Measurements from ENCODE around the gene EMC6. TPM values are rescaled to one million over a fixed set of nuclear protein-coding genes. Genes with fewer than 3 reads are reported as not detected.

EMC6 gene
- total RNA-seq, 1 donor from 2014 or later: 8.1 TPM

DNA sequence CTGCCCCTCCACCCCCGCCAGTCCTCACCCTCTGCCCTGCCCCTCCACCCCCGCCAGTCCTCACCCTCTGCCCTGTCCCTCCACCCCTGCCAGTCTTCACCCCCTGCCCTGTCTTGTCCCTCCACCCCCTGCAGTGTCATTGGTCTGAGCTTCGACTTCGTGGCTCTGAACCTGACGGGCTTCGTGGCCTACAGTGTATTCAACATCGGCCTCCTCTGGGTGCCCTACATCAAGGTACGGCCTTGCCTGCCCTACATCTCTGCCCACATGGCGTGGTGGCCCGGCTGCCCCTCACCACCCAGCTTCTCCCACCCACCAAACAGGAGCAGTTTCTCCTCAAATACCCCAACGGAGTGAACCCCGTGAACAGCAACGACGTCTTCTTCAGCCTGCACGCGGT lies 12.3 kb upstream of the EMC6 start:
- no peak for DNase-seq

DNA sequence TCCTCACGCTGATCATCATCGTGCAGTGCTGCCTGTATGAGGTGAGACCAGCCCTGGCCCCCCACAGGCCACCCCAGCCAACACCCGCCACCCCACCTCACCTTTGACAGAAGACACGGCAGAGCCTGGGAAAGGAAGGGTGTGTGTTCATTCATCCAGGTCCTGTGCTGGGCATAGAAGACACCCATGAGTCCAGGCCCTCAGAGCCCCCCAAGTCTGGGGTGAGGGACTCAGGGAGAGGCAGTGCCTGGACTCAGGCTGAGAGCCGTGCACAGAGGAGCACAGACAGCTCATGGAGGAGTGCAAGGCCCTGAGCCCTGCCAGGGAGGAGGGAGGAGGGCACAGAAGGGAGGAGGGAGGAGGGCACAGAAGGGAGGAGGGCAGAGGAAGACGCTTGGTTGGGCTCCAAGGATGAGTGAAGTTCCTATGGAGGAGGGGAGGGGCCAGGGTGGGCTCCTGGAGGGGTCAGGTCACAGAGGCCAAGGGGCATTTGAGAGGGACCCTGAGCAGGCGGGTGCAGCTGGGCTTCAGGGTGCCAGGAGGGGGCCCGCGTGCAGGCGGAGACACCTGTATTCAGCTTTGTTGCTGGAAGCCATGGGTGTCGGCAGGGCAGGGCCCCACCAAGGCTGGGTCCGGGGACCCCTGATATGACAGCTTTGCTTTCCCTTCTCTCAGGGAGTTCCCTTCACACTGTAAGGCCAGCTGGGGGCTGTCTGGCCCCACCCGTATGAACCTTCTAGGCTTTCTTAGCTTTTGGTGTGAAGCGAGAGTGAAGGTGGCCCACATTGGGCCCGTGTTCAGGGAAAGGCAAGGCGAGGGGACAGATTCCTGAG lies 11.6 kb upstream of the EMC6 start:
- no peak for DNase-seq

DNA sequence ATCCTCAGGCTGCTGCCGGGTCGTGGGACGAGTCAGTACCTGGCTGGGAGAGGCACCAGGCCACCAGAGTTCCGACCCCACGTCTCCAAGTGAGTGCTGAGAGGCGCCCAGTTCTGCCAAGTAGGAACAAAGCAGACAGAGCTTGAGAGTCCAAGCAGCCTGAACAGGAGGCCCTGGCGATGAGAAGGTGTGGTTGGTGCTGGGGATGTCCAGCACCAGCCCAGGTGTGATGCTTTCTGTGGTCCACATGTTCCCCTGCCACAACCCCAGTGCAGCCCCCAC lies 11.1 kb upstream of the EMC6 start:
- DNase-seq: no peak

DNA sequence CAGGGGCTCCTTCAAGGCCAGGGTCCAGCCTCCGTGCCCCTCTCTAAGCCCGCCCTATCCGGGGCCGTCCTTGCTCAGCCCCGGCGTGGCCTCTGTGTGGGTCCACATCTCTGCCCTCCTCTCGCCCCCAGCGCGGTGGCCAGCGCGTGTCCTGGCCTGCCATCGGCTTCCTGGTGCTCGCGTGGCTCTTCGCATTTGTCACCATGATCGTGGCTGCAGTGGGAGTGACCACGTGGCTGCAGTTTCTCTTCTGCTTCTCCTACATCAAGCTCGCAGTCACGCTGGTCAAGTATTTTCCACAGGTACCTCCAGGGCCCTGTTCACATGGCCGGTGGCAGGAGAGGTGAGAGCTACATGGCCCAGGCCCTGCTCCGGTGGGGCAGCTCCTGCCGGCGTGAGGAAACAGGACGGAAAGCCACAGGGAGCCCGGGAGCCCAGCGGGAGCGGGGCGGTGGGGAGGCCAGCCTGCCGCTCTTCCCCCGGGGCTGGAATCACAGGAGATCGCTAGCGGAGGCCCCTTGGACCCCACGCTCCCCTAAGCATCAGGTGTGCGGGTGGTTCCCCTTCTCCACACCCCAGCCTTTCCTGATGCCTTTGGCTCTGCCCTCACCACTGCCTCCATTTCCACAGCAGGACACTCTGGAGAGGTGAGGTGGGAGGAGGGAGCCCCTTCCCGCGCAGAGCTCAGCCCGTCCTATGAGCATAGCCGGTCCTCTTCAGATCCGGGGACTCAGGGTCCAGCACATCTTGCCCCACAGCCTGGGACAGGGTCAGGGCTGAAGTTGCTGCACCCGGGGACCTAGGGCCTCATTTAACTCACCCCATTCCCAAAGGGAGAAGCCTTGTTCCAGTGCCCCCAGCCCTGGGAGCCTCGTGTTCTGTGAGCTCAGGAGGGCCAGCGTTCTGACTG lies 10.5 kb upstream of the EMC6 start:
- no peak for DNase-seq

DNA sequence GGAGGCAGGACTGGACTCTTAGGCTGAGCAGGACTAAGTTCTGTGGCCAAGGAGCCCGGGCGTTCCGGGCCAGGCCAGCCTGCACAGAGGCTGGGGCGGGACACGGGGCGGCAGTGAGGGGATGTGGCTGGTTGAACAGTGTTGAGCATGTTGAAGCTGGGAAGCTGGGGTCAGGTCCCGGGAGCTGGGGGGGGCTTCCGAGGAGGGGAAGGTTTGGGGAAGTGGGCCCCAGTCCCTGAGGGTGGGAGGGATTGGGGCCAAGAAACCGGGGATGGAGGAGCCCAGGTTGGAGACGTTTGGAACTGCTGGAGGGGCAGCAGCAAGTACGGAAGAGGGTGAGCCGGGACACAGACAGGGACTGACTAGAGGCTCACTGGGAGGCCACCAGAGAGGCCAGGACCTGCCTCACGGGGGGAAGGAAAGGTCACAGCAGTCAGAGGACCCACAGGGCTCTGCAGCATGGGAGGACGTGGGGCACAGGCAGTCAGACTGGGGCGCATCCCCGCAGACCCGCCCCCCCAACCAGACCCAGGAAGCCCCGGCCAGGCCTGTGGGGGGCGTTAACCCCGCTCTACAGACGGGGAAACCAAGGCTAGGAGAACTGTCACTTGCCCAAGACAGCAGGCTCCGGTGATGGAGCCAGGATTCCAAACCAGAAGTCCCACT lies 9.7 kb upstream of the EMC6 start:
- DNase-seq: no peak

DNA sequence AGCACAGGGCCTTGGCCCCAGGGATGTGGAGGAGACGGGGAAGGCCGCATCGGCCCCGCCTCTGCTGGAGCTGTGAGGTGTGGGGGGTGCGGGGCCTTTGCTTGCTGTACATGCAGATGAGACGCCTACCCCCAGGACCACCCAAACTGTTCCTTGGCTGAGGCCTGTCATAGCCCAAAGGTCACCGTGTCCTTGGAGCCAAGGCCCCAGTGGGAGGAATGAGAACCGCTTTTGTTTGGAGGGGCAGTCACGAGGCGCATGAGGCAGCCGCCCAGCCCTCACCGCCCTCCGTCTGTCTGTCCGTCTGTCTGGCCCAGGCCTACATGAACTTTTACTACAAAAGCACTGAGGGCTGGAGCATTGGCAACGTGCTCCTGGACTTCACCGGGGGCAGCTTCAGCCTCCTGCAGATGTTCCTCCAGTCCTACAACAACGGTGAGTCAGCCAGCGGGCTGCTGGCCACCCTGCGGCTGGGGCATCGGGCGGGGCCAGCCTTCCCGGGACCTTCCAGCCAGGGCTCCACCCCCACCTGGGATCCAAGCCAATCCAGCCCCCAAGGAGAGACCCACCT lies 9.0 kb upstream of the EMC6 start:
- DNase-seq: no peak

DNA sequence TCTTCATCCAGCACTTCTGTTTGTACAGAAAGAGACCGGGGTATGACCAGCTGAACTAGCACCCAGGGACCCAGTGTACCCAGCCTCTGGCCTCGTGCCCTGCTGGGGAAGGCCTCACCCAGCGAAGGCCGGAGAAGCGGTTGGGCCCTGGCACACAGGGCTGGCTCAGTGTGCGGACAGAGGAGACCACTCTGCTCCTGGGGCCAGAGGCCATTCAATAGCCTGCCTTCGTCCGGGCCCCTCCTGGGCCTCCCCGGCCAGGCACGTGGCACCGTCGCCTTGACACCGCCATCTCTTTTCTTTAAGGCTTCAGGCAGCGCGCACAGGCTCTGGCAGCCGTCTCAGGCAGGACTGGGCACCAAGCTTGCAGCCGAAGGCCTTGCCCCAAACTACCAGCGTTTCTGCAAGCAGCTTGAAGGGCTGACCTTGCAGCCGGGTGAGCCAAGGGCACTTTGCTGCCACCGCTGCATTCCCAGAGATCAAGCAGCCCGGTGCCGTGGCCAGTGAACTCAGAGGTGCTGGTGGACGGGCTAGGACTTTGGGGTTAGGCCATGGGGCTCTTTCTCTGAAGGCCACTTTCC lies 8.2 kb upstream of the EMC6 start:
- DNase-seq: no peak

DNA sequence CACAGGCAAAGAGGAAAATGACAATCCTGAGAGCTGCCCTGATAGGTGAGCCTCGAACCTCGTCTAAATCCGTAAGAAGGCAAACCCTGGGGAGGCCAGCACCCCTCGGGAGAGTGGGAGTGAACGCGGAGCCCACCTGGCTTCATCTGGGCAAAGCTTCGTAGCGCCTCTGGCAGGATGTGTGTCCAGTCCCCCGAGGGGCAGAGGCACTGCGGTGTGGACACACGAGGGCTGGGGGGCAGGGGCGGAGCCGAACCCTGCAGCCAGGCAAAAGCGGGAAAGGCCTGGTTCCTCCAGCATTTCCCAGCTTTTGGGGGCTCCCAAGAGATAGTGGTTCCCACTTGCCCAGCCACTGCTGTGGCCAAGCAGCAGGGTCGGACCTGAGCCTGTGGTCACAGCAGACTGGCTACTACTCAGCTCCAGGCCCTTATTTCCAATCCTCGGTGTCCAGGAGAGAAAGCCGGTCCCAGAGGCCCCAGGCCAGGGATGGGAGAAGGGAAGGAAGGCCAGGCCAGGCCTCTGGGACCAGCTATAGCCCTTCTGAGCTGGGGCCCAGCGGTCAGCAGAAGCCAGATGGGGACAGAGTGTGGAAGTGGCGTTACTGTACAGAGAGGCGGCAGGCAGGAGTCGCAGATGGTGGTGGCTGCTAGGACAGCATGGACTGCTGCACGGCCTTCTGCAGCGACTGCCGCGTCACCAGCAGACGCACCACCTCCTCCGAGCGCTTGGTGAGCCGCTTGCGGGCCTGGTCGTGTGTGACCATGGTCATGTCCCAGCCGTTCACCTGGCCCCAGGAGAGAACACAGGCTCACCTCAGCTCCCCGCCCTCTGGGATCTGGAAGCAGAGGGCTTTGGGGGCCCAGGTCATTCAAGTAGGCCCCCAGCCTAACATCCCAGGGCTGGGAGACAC lies 5.3 kb upstream of the EMC6 start:
- no peak for DNase-seq

DNA sequence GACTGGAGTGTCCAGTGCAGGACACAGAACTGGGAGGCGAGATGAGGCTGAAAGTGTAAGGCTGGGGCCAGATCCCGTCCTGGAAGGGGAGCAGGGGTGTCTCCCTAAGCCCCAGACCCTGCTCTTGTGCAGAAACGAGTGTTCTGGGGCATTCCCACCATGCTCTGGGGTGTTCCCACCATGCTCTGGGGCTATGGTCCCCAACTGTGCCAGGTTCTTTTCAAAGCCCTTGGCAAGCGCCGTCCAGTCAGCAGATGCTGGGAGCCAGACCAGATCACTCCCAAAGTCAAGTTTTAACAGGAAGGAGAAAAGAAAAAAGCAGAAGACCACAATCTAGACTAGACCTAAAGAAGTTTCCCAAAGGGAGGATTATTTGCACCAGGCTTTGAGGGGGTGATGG lies 2.8 kb upstream of the EMC6 start:
- no peak for DNase-seq

DNA sequence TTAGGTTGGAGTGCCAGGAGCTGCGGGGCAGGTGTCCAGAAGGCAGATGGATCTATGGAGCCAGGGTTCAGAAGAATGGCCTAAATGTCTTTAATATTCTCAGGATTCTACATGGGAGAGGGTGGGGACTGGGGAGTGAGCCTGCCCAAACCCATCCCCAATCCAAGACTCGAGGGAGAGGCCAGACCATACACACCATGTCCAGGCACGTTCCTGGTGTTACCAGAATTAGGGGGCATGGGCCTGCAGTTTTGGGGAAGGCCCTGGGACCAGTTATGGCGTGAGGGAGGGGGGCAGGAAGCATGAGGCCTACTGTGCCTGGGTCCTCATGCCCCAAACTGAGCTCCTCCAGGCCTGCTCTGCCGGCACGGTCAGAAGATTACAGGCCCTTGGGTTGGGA lies 2.1 kb upstream of the EMC6 start:
- no peak for DNase-seq

DNA sequence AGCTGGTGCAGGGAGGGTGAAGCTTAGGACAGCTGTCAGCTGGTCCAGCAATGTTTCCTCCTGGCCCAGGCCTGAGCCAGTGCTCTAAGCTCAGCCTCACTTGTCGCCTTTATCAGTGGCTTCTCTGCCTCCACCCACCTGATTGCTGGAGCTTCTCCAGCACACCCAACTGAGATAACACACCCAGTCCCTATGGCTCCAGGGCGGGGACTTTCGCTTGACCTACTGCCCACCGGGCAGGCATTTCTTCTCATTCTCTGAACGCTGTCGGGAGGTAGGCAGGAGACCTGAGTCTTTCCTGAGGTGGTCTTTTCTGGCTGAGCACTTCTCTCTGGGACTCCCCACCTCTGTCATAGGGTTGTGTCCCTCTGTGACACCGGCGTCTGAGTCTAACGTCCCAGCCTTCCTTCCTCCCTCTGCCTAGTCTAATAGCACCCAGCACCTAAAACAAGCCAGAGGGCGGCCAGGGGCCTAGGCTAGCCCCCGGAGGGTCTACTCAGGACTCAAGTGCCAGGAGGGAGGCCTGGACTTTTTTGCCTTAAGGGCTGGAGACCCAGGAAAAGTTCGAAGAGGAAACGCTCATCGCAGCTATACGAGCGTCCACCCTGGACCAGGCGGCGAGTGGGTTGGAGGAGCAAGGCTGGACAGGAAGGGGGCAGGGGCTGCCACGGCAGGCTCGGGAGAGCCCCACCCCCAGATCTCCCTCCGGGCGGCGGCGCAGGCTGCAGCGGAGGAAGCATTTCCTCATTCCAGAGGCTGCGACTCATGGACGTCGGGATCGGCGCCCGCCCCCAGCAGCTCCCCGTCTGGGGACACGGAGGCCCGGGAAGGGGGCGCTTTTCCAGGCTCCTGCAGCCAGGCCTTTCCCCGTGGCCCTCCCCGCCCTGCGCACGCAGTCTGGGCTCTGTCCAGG lies 990 bp upstream of the EMC6 start:
- peak; percentile 57 for DNase-seq

DNA sequence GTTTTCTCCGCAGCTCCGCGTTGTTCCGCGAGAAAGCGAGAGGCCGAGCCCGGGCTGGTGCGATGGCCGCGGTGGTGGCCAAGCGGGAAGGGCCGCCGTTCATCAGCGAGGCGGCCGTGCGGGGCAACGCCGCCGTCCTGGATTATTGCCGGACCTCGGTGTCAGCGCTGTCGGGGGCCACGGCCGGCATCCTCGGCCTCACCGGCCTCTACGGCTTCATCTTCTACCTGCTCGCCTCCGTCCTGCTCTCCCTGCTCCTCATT lies 404 bp downstream of the EMC6 start:
- no peak for DNase-seq

DNA sequence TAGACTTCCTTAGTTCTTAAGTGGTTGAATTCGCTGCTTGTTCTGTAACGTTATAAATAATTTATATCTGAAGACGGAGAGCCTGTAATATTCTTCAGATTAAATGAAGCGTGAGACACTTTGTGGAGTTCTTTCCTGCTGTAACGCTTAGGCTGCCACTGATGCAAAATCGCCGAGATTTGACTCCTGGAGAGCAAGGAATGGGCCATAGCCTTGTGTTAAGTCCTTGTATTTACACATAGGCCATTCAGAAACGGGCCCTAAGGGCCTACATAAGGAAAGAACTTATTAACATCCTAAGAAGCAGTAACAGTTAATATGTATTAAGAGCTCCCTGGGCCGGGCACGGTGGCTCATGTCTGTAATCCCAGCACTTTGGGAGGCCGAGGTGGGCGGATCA lies 936 bp downstream of the EMC6 start:
- DNase-seq: no peak

DNA sequence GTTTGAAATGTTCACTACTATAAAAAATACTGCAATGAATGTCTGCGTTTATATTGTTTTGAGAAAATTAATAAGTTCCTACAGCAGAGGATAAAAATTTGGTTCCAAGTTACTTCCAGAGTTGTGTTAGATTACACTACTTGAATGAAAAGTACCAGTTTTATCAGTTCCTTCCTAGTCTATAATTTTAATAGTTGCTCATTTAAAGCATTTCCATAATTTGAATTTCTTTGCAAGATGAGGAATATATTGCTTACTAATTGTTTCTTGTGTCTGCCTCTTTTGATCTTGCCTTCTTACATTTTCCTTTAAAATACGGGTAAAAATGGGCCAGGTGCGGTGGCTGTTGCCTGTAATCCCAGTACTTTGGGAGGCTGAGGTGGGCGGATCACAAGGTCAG lies 4.0 kb downstream of the EMC6 start:
- no peak for DNase-seq

DNA sequence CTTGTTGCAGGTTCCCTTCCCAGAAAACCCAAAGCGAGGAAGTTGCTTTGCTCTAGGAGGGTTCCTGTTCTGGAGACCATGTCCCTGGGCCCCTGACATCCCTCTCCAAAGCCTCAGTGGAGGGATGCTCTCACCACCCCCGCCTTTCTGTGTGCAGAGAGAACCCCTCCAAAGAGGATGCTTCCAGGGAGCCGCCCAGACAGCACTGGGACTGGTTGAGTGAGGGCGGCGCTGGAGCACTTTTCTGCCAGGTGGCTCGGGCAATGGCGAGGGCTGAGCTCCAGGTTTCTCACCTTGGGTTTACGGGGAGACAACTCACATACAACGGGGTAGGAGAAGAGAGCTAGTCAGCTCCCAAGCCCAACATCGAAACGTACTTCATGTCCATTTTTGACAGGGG lies 7.3 kb downstream of the EMC6 start:
- DNase-seq: no peak

DNA sequence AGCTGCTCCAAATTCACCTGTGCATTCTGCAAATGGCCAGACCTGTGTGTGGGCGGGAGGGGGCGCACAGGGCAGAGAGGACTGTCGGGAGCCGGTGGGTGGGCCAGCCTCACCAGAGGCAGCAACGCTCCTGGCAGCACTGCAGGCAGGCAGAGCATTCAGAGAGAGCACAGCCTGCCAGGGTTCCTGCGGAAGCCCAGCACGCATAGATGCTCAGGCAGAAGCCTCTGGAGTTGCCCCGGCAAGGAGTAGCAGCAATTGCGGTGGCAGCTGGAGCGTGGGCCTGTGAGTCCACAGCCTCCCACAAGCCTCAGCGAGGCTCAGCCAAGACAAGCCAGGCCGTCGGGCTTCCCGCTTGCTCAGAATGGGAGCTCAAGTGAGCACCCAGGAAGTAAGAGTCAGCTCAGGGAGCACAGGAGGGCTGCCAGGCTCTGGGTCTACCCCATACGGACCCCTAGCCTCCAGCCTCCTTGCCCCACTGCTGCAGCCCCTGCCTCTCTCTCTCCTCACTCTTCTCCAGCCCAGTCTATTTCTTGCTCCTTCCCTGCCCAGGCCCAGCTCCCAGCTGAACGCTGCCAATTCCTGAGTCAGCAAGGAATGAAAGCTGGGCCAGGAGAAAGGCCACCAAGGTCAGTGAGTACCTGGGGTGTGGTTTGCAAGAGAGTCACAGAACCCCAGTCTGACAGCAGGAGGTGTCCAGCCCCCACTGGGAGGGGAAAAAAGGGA lies 9.6 kb downstream of the EMC6 start:
- peak; percentile 73 for DNase-seq

DNA sequence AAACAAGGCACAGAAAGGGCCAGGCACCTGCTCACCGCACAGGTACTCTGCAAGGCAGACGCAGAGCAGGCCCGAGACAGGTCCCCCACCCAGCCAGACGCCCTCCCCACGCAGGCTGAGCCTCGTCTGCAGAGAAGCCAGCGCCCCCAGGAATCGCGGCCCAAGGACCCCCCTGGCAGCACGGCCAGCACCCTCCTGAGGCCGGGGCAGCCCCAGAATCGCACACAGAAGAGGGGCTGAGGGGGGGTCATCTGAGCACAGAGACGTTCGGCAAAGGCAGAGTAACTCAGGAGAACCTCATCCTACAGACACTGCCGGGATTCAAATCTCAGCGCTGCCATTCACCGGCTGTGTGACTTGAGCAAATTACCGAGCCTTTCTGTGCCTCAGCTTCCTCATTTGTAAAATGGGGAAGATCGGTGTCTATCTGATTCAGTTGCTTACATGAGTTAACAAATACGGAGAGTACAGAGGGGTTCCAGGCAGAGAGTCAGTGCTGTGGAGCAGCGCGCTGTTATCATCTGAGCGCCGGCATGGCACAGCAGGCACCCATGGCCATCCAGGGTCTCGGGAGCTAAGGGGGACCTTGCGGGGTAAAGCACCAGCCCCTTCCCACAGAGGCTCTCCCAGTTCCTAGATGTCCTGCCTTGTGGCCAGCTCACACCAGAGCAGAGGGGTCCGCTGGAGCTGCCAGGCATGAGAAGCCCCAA lies 10.4 kb downstream of the EMC6 start:
- DNase-seq: no peak

DNA sequence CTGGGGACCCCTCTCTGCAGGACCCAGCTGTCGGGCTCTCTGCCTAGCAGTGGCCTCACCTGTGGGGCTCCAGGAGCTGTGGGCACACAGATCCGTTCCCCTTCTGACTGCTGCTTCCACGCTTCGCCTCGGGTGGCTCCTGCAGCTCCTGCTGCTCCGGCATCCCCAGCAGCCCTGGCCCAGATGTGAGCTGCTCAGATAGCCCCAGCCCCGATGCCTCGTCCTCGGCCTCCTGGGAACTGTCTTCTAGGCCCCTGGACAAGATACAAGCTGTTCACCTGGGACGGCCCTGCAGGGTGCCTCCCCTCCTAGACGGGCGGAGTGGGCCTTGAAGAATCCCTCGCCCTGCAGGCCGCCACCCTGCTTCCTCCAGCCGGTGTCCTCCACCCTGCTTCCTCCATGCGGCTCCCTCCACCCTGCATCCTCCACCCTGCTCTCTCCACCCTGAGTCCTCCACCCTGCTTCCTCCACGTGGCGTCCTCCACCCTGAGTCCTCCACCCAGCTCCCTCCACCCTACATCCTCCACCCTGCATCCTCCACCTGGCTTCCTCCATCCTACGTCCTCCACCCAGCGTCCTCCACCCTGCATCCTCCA lies 11.0 kb downstream of the EMC6 start:
- DNase-seq: no peak

DNA sequence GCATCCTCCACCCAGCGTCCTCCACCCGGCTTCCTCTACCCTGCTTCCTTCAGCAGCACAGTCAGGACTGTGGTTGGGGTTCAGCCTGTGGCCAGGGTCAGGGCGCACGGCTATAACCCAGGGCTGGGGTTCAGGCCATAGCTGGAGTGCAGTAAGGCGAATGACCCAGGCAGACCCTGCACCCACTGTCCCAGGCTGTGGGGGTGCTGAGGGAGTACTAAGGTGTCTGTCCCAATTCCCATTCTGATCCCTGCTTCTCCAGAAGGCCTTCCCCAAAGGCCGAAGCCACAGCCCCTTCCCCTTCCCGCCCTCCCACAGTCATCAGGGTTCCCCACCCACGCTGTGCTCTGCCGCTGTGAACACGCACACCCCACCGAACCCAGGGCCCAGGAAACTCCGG lies 12.4 kb downstream of the EMC6 start:
- no peak for DNase-seq

Measured in occipital lobe (tissue), 2 donors.